Breast epithelium (tissue), 4 donors: Measurements from ENCODE around the gene PLCXD3. TPM values are rescaled to one million over a fixed set of nuclear protein-coding genes. Genes with fewer than 3 reads are reported as not detected.

ENCODE experiments used
- DNase-seq, 2 donors: peaks; one replicate each; pipeline ENCODE4 v3.0.0-alpha.2; 2019; ENCODE audit warnings: low spot score in 2 of 2
- H3K27ac ChIP-seq, 2 donors: fragments of 200-600 bp; sonication (generic) in 1 of 2; one replicate each; pipeline ENCODE4 v1.5.1; 2016 to 2019; ENCODE audit warnings: mild to moderate bottlenecking in 1 of 2
- H3K27me3 ChIP-seq, 2 donors: fragments of 200-600 bp; sonication (generic) in 1 of 2; one replicate each; pipeline versions ENCODE4 v1.5.1 to v1.6.0; 2017 to 2019; ENCODE audit warnings: control low read depth in 1 of 2, mild to moderate bottlenecking in 1 of 2
- H3K36me3 ChIP-seq: fragments of 200-600 bp; one replicate; pipeline ENCODE4 v1.5.1; 2019
- H3K4me1 ChIP-seq, 2 donors: fragments of 200-600 bp; sonication (generic); one replicate each; pipeline ENCODE4 v1.5.1; 2016 to 2019; ENCODE audit warnings: control low read depth in 1 of 2
- H3K4me3 ChIP-seq, 3 donors: fragments of 200-600 bp; sonication (generic); 1 replicate in 2 of 3; 2 replicates in 1 of 3; pipeline ENCODE4 v1.5.1; 2016 to 2019; ENCODE audit warnings: mild to moderate bottlenecking in 3 of 3, moderate library complexity in 2 of 3
- H3K9me3 ChIP-seq, 2 donors: fragments of 200-600 bp; sonication (generic) in 1 of 2; one replicate each; pipeline ENCODE4 v1.5.1; 2016 to 2019; ENCODE audit warnings: control low read depth in 1 of 2
- CTCF ChIP-seq, 3 donors: fragments of 450-650 bp; IDR thresholded peaks; one replicate each; pipeline ENCODE4 v1.5.1; 2016 to 2017; ENCODE audit warnings: antibody characterized with exemption in 3 of 3, mild to moderate bottlenecking in 3 of 3, moderate library complexity in 3 of 3
- POLR2A ChIP-seq: fragments of 450-650 bp; IDR thresholded peaks from one replicate; pipeline ENCODE4 v1.6.1; 2016; ENCODE audit warnings: antibody characterized with exemption, mild to moderate bottlenecking, moderate library complexity
- POLR2AphosphoS5 ChIP-seq, 3 donors: sonication (generic); formaldehyde crosslinking; IDR thresholded peaks; one replicate each; pipeline ENCODE4 v1.6.1; 2017; ENCODE audit warnings: antibody characterized with exemption in 3 of 3
- intact Hi-C: fragments of 100-400 bp; cut with DNase I; formaldehyde crosslinking; loops from one replicate; pipeline ENCODE4 v1.15.1; 2023; ENCODE audit warnings: low total_unique reads
- total RNA-seq, 3 donors: library from RNA; depleted of rRNA; stranded (reverse); fragments of >200 nt; gene quantifications; one replicate each; pipeline ENCODE4 v1.1.0, GENCODE V29; 2016

Gene PLCXD3
- total RNA-seq, 3 donors from 2014 or later, result 2.0 to 6.6 (median 3.8) TPM

GRCh38 chr5:41296066-41296465, 214.3 kb downstream of the PLCXD3 start:
- no peak for DNase-seq
- no peak overlapping the region for H3K27ac ChIP-seq
- TF ChIP-seq CTCF (IDR thresholded peaks at IDR 0.05) (no peak), POLR2AphosphoS5 (IDR thresholded peaks at IDR 0.05) (no peak), POLR2A (no peak)
- no peaks in the 10 kb centered on the region for H3K27me3 ChIP-seq
- intact Hi-C loops, result no loop called here
- no peak overlapping the region for H3K4me3 ChIP-seq
- no peaks in the 10 kb centered on the region for H3K9me3 ChIP-seq
- no peaks in the 10 kb centered on the region for H3K4me1 ChIP-seq
- no peaks in the 10 kb centered on the region for H3K36me3 ChIP-seq

GRCh38 chr5:41291323-41291722, 219.1 kb downstream of the PLCXD3 start:
- Histone ChIP-seq H3K27me3 (no peaks in the 10 kb centered on the region), H3K9me3 (no peaks in the 10 kb centered on the region), H3K4me3 (no peak overlapping the region), H3K36me3 (no peaks in the 10 kb centered on the region), H3K4me1 (no peaks in the 10 kb centered on the region), H3K27ac (no peak overlapping the region)
- no peak for TF ChIP-seq CTCF (IDR thresholded peaks at IDR 0.05)
- TF ChIP-seq POLR2AphosphoS5 (IDR thresholded peaks at IDR 0.05), result no peak
- no peak for TF ChIP-seq POLR2A
- no peak for DNase-seq
- intact Hi-C loops, result no loop called here

GRCh38 chr5:41290810-41291209, 219.6 kb downstream of the PLCXD3 start:
- Histone ChIP-seq H3K36me3 (no peaks in the 10 kb centered on the region), H3K4me3 (no peak overlapping the region), H3K4me1 (no peaks in the 10 kb centered on the region), H3K27me3 (no peaks in the 10 kb centered on the region), H3K9me3 (no peaks in the 10 kb centered on the region), H3K27ac (no peak overlapping the region)
- TF ChIP-seq POLR2AphosphoS5 (IDR thresholded peaks at IDR 0.05), result no peak
- TF ChIP-seq CTCF (IDR thresholded peaks at IDR 0.05), result no peak
- no peak for TF ChIP-seq POLR2A
- intact Hi-C loops, result no loop called here
- no peak for DNase-seq

GRCh38 chr5:41289970-41290464, 220.4 kb downstream of the PLCXD3 start:
- intact Hi-C loops, result loop anchor here (10.0 kb wide), 1 partner anchor 805 kb away; no protein-coding TSS in a partner anchor
- H3K27me3 ChIP-seq, result no peaks in the 10 kb centered on the region
- H3K36me3 ChIP-seq, result no peaks in the 10 kb centered on the region
- no peak for DNase-seq
- H3K27ac ChIP-seq, result no peak overlapping the region
- no peaks in the 10 kb centered on the region for H3K4me1 ChIP-seq
- H3K9me3 ChIP-seq, result no peaks in the 10 kb centered on the region
- TF ChIP-seq POLR2A (no peak), POLR2AphosphoS5 (IDR thresholded peaks at IDR 0.05) (no peak), CTCF (IDR thresholded peaks at IDR 0.05) (no peak)
- no peak overlapping the region for H3K4me3 ChIP-seq

- Histone ChIP-seq H3K4me3 (no peak overlapping the region), H3K27ac (no peak overlapping the region), H3K36me3 (no peaks in the 10 kb centered on the region), H3K27me3 (no peaks in the 10 kb centered on the region), H3K9me3 (no peaks in the 10 kb centered on the region), H3K4me1 (no peaks in the 10 kb centered on the region)
- DNase-seq, result no peak
- intact Hi-C loops, result loop anchor here (10.0 kb wide), 1 partner anchor 802 kb away; no protein-coding TSS in a partner anchor
- no peak for TF ChIP-seq POLR2AphosphoS5 (IDR thresholded peaks at IDR 0.05)
- TF ChIP-seq CTCF (IDR thresholded peaks at IDR 0.05), result no peak
- no peak for TF ChIP-seq POLR2A
These were observed 223.7 kb downstream of the PLCXD3 start for GRCh38 chr5:41286696-41287095.
